Breast epithelium (tissue), 4 donors: ENCODE results near the gene RTEL1. TPM values are rescaled to one million over a fixed set of nuclear protein-coding genes. Genes with fewer than 3 reads are reported as not detected.

Experiments used
- DNase-seq, 2 donors: peaks; one replicate each; pipeline ENCODE4 v3.0.0-alpha.2; 2019; ENCODE audit warnings: low spot score in 2 of 2
- H3K27ac ChIP-seq, 2 donors: fragments of 200-600 bp; sonication (generic) in 1 of 2; one replicate each; pipeline ENCODE4 v1.5.1; 2016 to 2019; ENCODE audit warnings: mild to moderate bottlenecking in 1 of 2
- H3K27me3 ChIP-seq, 2 donors: fragments of 200-600 bp; sonication (generic) in 1 of 2; one replicate each; pipeline versions ENCODE4 v1.5.1 to v1.6.0; 2017 to 2019; ENCODE audit warnings: control low read depth in 1 of 2, mild to moderate bottlenecking in 1 of 2
- H3K36me3 ChIP-seq: fragments of 200-600 bp; one replicate; pipeline ENCODE4 v1.5.1; 2019
- H3K4me1 ChIP-seq, 2 donors: fragments of 200-600 bp; sonication (generic); one replicate each; pipeline ENCODE4 v1.5.1; 2016 to 2019; ENCODE audit warnings: control low read depth in 1 of 2
- H3K4me3 ChIP-seq, 3 donors: fragments of 200-600 bp; sonication (generic); 1 replicate in 2 of 3; 2 replicates in 1 of 3; pipeline ENCODE4 v1.5.1; 2016 to 2019; ENCODE audit warnings: mild to moderate bottlenecking in 3 of 3, moderate library complexity in 2 of 3
- H3K9me3 ChIP-seq, 2 donors: fragments of 200-600 bp; sonication (generic) in 1 of 2; one replicate each; pipeline ENCODE4 v1.5.1; 2016 to 2019; ENCODE audit warnings: control low read depth in 1 of 2
- CTCF ChIP-seq, 3 donors: fragments of 450-650 bp; IDR thresholded peaks; one replicate each; pipeline ENCODE4 v1.5.1; 2016 to 2017; ENCODE audit warnings: antibody characterized with exemption in 3 of 3, mild to moderate bottlenecking in 3 of 3, moderate library complexity in 3 of 3
- POLR2A ChIP-seq: fragments of 450-650 bp; IDR thresholded peaks from one replicate; pipeline ENCODE4 v1.6.1; 2016; ENCODE audit warnings: antibody characterized with exemption, mild to moderate bottlenecking, moderate library complexity
- POLR2AphosphoS5 ChIP-seq, 3 donors: sonication (generic); formaldehyde crosslinking; IDR thresholded peaks; one replicate each; pipeline ENCODE4 v1.6.1; 2017; ENCODE audit warnings: antibody characterized with exemption in 3 of 3
- intact Hi-C: fragments of 100-400 bp; cut with DNase I; formaldehyde crosslinking; loops from one replicate; pipeline ENCODE4 v1.15.1; 2023; ENCODE audit warnings: low total_unique reads
- total RNA-seq, 3 donors: library from RNA; depleted of rRNA; stranded (reverse); fragments of >200 nt; gene quantifications; one replicate each; pipeline ENCODE4 v1.1.0, GENCODE V29; 2016

Gene RTEL1
- total RNA-seq, 3 donors from 2014 or later = 12.5 to 22.3 (median 15.1) TPM

DNA sequence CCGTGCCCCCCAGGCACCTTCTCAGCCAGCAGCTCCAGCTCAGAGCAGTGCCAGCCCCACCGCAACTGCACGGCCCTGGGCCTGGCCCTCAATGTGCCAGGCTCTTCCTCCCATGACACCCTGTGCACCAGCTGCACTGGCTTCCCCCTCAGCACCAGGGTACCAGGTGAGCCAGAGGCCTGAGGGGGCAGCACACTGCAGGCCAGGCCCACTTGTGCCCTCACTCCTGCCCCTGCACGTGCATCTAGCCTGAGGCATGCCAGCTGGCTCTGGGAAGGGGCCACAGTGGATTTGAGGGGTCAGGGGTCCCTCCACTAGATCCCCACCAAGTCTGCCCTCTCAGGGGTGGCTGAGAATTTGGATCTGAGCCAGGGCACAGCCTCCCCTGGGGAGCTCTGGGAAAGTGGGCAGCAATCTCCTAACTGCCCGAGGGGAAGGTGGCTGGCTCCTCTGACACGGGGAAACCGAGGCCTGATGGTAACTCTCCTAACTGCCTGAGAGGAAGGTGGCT is 39.3 kb downstream of the RTEL1 start:
- TF ChIP-seq CTCF (IDR thresholded peaks at IDR 0.05) (no peak), POLR2A (no peak), POLR2AphosphoS5 (IDR thresholded peaks at IDR 0.05) (no peak)
- Histone ChIP-seq H3K27ac (peak overlapping the region in 1 of 2 donors; percentile 34), H3K27me3 (no peaks in the 10 kb centered on the region), H3K4me1 (peaks cover 14 to 17% of the 10 kb centered on the region in 2 donors), H3K9me3 (no peaks in the 10 kb centered on the region), H3K36me3 (no peaks in the 10 kb centered on the region), H3K4me3 (peak overlapping the region; percentile 34 to 57 (median 34))
- no peak for DNase-seq
- intact Hi-C loops = no loop called here

DNA sequence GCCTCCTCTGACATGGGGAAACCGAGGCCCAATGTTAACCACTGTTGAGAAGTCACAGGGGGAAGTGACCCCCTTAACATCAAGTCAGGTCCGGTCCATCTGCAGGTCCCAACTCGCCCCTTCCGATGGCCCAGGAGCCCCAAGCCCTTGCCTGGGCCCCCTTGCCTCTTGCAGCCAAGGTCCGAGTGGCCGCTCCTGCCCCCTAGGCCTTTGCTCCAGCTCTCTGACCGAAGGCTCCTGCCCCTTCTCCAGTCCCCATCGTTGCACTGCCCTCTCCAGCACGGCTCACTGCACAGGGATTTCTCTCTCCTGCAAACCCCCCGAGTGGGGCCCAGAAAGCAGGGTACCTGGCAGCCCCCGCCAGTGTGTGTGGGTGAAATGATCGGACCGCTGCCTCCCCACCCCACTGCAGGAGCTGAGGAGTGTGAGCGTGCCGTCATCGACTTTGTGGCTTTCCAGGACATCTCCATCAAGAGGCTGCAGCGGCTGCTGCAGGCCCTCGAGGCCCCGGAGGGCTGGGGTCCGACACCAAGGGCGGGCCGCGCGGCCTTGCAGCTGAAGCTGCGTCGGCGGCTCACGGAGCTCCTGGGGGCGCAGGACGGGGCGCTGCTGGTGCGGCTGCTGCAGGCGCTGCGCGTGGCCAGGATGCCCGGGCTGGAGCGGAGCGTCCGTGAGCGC is 39.9 kb downstream of the RTEL1 start:
- H3K36me3 ChIP-seq = no peaks in the 10 kb centered on the region
- peak in 1 of 2 donors; percentile 49 for DNase-seq
- no peaks in the 10 kb centered on the region for H3K27me3 ChIP-seq
- H3K4me1 ChIP-seq = peaks cover 14 to 17% of the 10 kb centered on the region in 2 donors
- TF ChIP-seq POLR2AphosphoS5 (IDR thresholded peaks at IDR 0.05) = no peak
- no peak for TF ChIP-seq CTCF (IDR thresholded peaks at IDR 0.05)
- no peak for TF ChIP-seq POLR2A
- H3K9me3 ChIP-seq = no peaks in the 10 kb centered on the region
- H3K4me3 ChIP-seq = peak overlapping the region in 2 of 3 donors; percentile 34 to 57
- peak overlapping the region in 1 of 2 donors; percentile 34 for H3K27ac ChIP-seq
- intact Hi-C loops = no loop called here

GRCh38 chr20:63698739-63699465 is 40.8 kb downstream of the RTEL1 start:
- H3K4me1 ChIP-seq = peaks cover 14 to 17% of the 10 kb centered on the region in 2 donors
- no peaks in the 10 kb centered on the region for H3K27me3 ChIP-seq
- peak overlapping the region; percentile 52 to 96 for H3K27ac ChIP-seq
- H3K4me3 ChIP-seq = peak overlapping the region in 1 of 3 donors; percentile 52
- intact Hi-C loops = no loop called here
- H3K36me3 ChIP-seq = no peaks in the 10 kb centered on the region
- no peaks in the 10 kb centered on the region for H3K9me3 ChIP-seq
- peak in 1 of 2 donors; percentile 53 for DNase-seq
- peak in 1 of 3 donors; percentile 69 for TF ChIP-seq POLR2AphosphoS5 (IDR thresholded peaks at IDR 0.05)
- TF ChIP-seq POLR2A = no peak

GRCh38 chr20:63699466-63700198 is 41.5 kb downstream of the RTEL1 start:
- intact Hi-C loops = no loop called here
- no peak for DNase-seq
- Histone ChIP-seq H3K36me3 (no peaks in the 10 kb centered on the region), H3K4me1 (peaks cover 14 to 17% of the 10 kb centered on the region in 2 donors), H3K4me3 (peak overlapping the region in 1 of 3 donors; percentile 52), H3K9me3 (no peaks in the 10 kb centered on the region), H3K27me3 (no peaks in the 10 kb centered on the region), H3K27ac (peak overlapping the region; percentile 52 to 96)
- no peak for TF ChIP-seq POLR2A
- no peak for TF ChIP-seq CTCF (IDR thresholded peaks at IDR 0.05)
- no peak for TF ChIP-seq POLR2AphosphoS5 (IDR thresholded peaks at IDR 0.05)
